CD14-positive monocyte (primary cell): Measurements from ENCODE around the gene MLEC. TPM values are rescaled to one million over a fixed set of nuclear protein-coding genes. Genes with fewer than 3 reads are reported as not detected.
A peak's percentile ranks its signal among the peaks of the same experiment; 100 is the strongest.

ENCODE experiments used
- DNase-seq, 3 donors: peaks; one replicate each; pipeline ENCODE4 v3.0.0-alpha.2; 2011 to 2022
- H2AFZ ChIP-seq: 2 replicates; pipeline ENCODE4 v1.6.0; 2012; ENCODE audit warnings: mild to moderate bottlenecking, low read depth, low read length, inconsistent platforms; ENCODE audit not compliant: insufficient read depth, poor library complexity, severe bottlenecking
- H3K27ac ChIP-seq, 2 donors: 1 replicate in 1 of 2; 2 replicates in 1 of 2; pipeline ENCODE4 v1.5.1; 2012 to 2013; ENCODE audit warnings: low read length in 2 of 2, control low read depth in 1 of 2, inconsistent platforms in 1 of 2, low read depth in 1 of 2, mild to moderate bottlenecking in 1 of 2
- H3K27me3 ChIP-seq, 2 donors: one replicate each; pipeline versions ENCODE4 v1.6.0 to v1.6.1; 2011 to 2013; ENCODE audit warnings: low read length in 2 of 2; ENCODE audit not compliant: control insufficient read depth in 2 of 2, insufficient read depth in 2 of 2
- H3K36me3 ChIP-seq, 2 donors: replicated peaks in 1 of 2; 1 replicate in 1 of 2; 2 replicates in 1 of 2; pipeline versions ENCODE4 v1.5.1 to v1.6.1; 2012 to 2013; ENCODE audit warnings: low read length in 2 of 2, control low read depth in 1 of 2, inconsistent platforms in 1 of 2, mild to moderate bottlenecking in 1 of 2; ENCODE audit not compliant: insufficient read depth in 2 of 2, control insufficient read depth in 1 of 2
- H3K4me1 ChIP-seq, 2 donors: 1 replicate in 1 of 2; 2 replicates in 1 of 2; pipeline versions ENCODE4 v1.5.1 to v1.6.1; 2012 to 2013; ENCODE audit warnings: low read length in 2 of 2, control low read depth in 1 of 2, inconsistent platforms in 1 of 2, mild to moderate bottlenecking in 1 of 2, moderate library complexity in 1 of 2; ENCODE audit not compliant: insufficient read depth in 2 of 2, control insufficient read depth in 1 of 2
- H3K4me2 ChIP-seq: replicated peaks from 2 replicates; pipeline ENCODE3; 2012; ENCODE audit warnings: low read length, moderate library complexity, mild to moderate bottlenecking; ENCODE audit not compliant: poor library complexity, severe bottlenecking; ENCODE audit errors: extremely low read depth
- H3K4me3 ChIP-seq, 3 experiments: fragments of 200-600 bp in 1 of 3; sonication (generic) in 1 of 3; replicated peaks in 1 of 3; 1 replicate in 2 of 3; 2 replicates in 1 of 3; pipeline ENCODE4 v1.5.1; 2011 to 2013; ENCODE audit warnings: low read length in 3 of 3, mild to moderate bottlenecking in 3 of 3, control low read depth in 2 of 3, low read depth in 2 of 3, inconsistent platforms in 1 of 3, moderate library complexity in 1 of 3
- H3K79me2 ChIP-seq: 2 replicates; pipeline ENCODE4 v1.6.0; 2012; ENCODE audit warnings: mild to moderate bottlenecking, control low read depth, inconsistent platforms, low read length, moderate library complexity; ENCODE audit not compliant: insufficient read depth
- H3K9ac ChIP-seq: 2 replicates; pipeline ENCODE4 v1.6.0; 2017; ENCODE audit warnings: low read length, mild to moderate bottlenecking; ENCODE audit not compliant: insufficient read depth, poor library complexity, severe bottlenecking
- H3K9me3 ChIP-seq, 2 donors: replicated peaks in 1 of 2; 1 replicate in 1 of 2; 2 replicates in 1 of 2; pipeline versions ENCODE4 v1.5.1 to v1.6.1; 2012 to 2013; ENCODE audit warnings: low read length in 2 of 2, control low read depth in 1 of 2; ENCODE audit not compliant: control insufficient read depth in 1 of 2, insufficient read depth in 1 of 2
- H4K20me1 ChIP-seq: 2 replicates; pipeline ENCODE4 v1.6.0; 2012; ENCODE audit warnings: mild to moderate bottlenecking, low read length, control low read depth, moderate library complexity; ENCODE audit not compliant: insufficient read depth
- H3K27ac Mint-ChIP-seq, 7 donors: one replicate each; pipeline ENCODE4 v1.8.0; 2020; ENCODE audit warnings: mild to moderate bottlenecking in 7 of 7, mixed read lengths in 7 of 7, moderate library complexity in 6 of 7, inconsistent platforms in 2 of 7
- H3K27me3 Mint-ChIP-seq, 3 donors: one replicate each; pipeline ENCODE4 v1.8.0; 2021 to 2022; ENCODE audit warnings: low read depth in 3 of 3, mild to moderate bottlenecking in 3 of 3, mixed read lengths in 3 of 3, moderate library complexity in 3 of 3, inconsistent platforms in 1 of 3
- H3K36me3 Mint-ChIP-seq, 2 donors: one replicate each; pipeline ENCODE4 v1.8.0; 2020; ENCODE audit warnings: mixed read lengths in 2 of 2, inconsistent platforms in 1 of 2, mild to moderate bottlenecking in 1 of 2
- H3K4me1 Mint-ChIP-seq: one replicate; pipeline ENCODE4 v1.8.0; 2020; ENCODE audit warnings: mild to moderate bottlenecking, mixed read lengths
- H3K4me3 Mint-ChIP-seq, 2 donors: one replicate each; pipeline ENCODE4 v1.8.0; 2020; ENCODE audit warnings: mild to moderate bottlenecking in 2 of 2, mixed read lengths in 2 of 2, moderate library complexity in 1 of 2
- H3K9me3 Mint-ChIP-seq, 7 donors: one replicate each; pipeline ENCODE4 v1.8.0; 2020 to 2022; ENCODE audit warnings: mixed read lengths in 7 of 7, mild to moderate bottlenecking in 6 of 7, moderate library complexity in 6 of 7, inconsistent platforms in 2 of 7
- WGBS: methylation state at CpG from one replicate; pipeline ENCODE4 v1.1.5; 2013; ENCODE audit warnings: missing lambda C conversion rate; ENCODE audit not compliant: insufficient coverage; 5-methylcytosine and 5-hydroxymethylcytosine counted together
- intact Hi-C, 2 donors: fragments of 100-400 bp; cut with micrococcal nuclease; formaldehyde crosslinking; loops; one replicate each; pipeline versions ENCODE4 v1.15.0 to v1.15.1; 2023
- polyA plus RNA-seq, 3 donors: library from polyadenylated mRNA; depleted of rRNA in 1 of 3; unstranded in 2 of 3; stranded (reverse) in 1 of 3; fragments of 300-500 nt in 2 of 3; fragments of >200 nt in 1 of 3; fragmentation: Illumina TruSeq in 2 of 3; gene quantifications; 1 replicate in 2 of 3; 2 replicates in 1 of 3; pipeline ENCODE4 v1.2.3, GENCODE V29; 2012 to 2021
- TF ChIP-seq, protein P1 (sequence below): fragments of 200-600 bp; IDR thresholded peaks from one replicate; pipeline ENCODE4 v1.8.0; 2022; ENCODE audit warnings: antibody characterized with exemption, mild to moderate bottlenecking

Gene MLEC
- polyA plus RNA-seq, 3 donors, result 10.9 to 79.5 (median 65.3) TPM

DNA sequence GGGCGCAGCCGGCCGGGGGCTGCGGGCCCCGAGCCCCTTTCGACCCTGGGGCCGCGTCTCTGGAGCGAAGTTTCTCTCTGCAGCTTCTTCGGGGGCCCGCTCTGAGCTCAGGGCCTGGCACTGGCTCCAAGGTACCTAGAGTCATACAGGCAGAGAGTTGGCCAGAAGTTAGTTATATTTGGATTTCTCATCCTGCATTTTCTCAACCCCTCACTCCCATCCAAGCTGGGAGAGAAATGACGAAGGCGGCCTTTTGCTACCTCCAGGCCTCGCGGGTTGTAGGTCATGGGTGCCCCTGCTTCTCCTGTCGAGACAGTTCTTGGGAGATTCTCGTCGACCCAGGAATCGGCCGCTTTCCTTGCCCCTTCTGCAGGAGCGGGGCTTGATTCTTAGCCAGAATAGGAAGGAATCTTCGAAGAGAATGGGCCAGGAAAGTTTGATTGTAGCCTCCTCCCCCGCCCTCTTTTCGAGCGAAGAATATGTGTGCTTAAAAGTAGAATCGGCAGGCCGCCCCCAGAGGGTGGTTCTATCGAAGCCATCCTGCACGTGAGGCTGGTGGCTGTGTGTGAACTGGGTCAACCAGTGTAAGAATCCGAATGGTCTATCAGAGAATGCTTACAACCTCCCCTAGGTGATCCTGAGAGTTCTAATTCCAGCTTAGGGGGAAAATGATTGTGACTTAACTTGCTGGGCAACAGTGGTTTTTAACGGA, 785 bp downstream of the MLEC start:
- intact Hi-C loops, result loop anchor here (2.0 to 5.0 kb wide), 4 partner anchors 35 to 105 kb away; partner anchors contain the start of genes ACADS (in 2 of the 2) and POP5 (in 1 of the 2)
- Mint-ChIP-seq H3K27ac (peak overlapping the region; percentile 73 to 92 (median 90)), H3K4me3 (peak overlapping the region; percentile 82 to 92), H3K36me3 (peaks cover 3 to 13% of the 10 kb centered on the region in 2 donors), H3K9me3 (no peaks in the 10 kb centered on the region), H3K27me3 (peaks cover 0 to 2% (median 0%) of the 10 kb centered on the region in 3 donors), H3K4me1 (peaks cover 66% of the 10 kb centered on the region)
- TF ChIP-seq, protein P1, sequence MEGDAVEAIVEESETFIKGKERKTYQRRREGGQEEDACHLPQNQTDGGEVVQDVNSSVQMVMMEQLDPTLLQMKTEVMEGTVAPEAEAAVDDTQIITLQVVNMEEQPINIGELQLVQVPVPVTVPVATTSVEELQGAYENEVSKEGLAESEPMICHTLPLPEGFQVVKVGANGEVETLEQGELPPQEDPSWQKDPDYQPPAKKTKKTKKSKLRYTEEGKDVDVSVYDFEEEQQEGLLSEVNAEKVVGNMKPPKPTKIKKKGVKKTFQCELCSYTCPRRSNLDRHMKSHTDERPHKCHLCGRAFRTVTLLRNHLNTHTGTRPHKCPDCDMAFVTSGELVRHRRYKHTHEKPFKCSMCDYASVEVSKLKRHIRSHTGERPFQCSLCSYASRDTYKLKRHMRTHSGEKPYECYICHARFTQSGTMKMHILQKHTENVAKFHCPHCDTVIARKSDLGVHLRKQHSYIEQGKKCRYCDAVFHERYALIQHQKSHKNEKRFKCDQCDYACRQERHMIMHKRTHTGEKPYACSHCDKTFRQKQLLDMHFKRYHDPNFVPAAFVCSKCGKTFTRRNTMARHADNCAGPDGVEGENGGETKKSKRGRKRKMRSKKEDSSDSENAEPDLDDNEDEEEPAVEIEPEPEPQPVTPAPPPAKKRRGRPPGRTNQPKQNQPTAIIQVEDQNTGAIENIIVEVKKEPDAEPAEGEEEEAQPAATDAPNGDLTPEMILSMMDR, result no peak
- 2% methylated on average over 19 of the region's 31 CpGs for WGBS
- Histone ChIP-seq H3K36me3 (peaks cover 0 to 4% of the 10 kb centered on the region in 2 donors), H3K4me1 (peaks cover 47 to 57% of the 10 kb centered on the region in 2 donors), H3K9me3 (no peaks in the 10 kb centered on the region), H3K27ac (peak overlapping the region; percentile 94 to 96), H3K9ac (peak overlapping the region; percentile 87), H3K4me3 (peak overlapping the region; percentile 65 to 92 (median 78)), H3K4me2 (peak overlapping the region; percentile 95), H2AFZ (peak overlapping the region; percentile 83), H3K27me3 (no peaks in the 10 kb centered on the region), H4K20me1 (peaks cover 49% of the 10 kb centered on the region), H3K79me2 (peaks cover 56% of the 10 kb centered on the region)
- DNase-seq, result peak in 1 of 3 donors; percentile 12

DNA sequence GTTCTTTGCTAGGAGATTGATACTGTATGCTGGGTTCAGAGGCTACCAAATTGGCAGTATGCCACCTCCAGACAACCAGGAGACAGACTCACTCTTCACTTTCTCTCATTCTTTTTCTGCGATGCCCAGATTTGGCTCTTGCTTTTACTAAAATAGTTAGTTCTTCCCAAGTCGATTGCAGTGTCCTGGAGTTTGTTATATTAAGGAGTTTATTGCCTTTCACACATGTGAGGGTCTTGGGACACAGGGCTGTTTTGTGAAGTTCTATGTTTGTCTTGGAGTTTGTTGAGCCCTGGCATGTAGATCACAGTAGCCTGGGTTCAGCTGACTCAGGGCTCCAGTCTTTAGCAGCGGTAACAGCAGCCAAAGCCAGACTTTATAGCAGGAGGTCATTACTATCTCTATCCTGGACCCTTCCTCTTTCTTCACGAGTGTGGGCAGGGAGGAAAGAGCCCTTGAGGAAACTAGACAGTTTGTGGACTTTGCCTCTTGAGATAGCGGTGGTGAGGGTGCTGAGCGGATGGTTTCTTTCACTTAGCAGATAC, 1.6 kb downstream of the MLEC start:
- WGBS, result 0% methylated on average over 2 of the region's 6 CpGs
- peaks cover 62% of the 10 kb centered on the region for H3K4me1 Mint-ChIP-seq
- H2AFZ ChIP-seq, result no peak overlapping the region

More for the DNA sequence above, 1.6 kb downstream of the MLEC start:
- peaks cover 3 to 13% of the 10 kb centered on the region in 2 donors for H3K36me3 ChIP-seq
- H3K4me1 ChIP-seq, result peaks cover 47 to 57% of the 10 kb centered on the region in 2 donors
- DNase-seq, result peak; percentile 21 to 50 (median 47)
- TF ChIP-seq, protein P1, result no peak
- H3K27me3 Mint-ChIP-seq, result peaks cover 0 to 2% (median 0%) of the 10 kb centered on the region in 3 donors
- peaks cover 9 to 22% of the 10 kb centered on the region in 2 donors for H3K36me3 Mint-ChIP-seq
- H3K9ac ChIP-seq, result peak overlapping the region; percentile 87
- H3K9me3 Mint-ChIP-seq, result no peaks in the 10 kb centered on the region
- peak overlapping the region; percentile 63 to 92 (median 83) for H3K27ac Mint-ChIP-seq
- peaks cover 58% of the 10 kb centered on the region for H4K20me1 ChIP-seq
- intact Hi-C loops, result loop anchor here (5.0 kb wide), 3 partner anchors 36 to 106 kb away; partner anchors contain the start of genes ACADS (in 2 of the 2) and POP5 (in 1 of the 2)
- peak overlapping the region; percentile 65 to 92 (median 78) for H3K4me3 ChIP-seq
- peaks cover 65% of the 10 kb centered on the region for H3K79me2 ChIP-seq
- peak overlapping the region in 1 of 2 donors; percentile 94 for H3K27ac ChIP-seq
- peak overlapping the region; percentile 82 to 92 for H3K4me3 Mint-ChIP-seq
- H3K27me3 ChIP-seq, result no peaks in the 10 kb centered on the region
- H3K4me2 ChIP-seq, result peak overlapping the region; percentile 95
- no peaks in the 10 kb centered on the region for H3K9me3 ChIP-seq
